NB4 (cell line): ENCODE data around the gene LCORL.

Experiments used
- DNase-seq: peaks from one replicate; pipeline ENCODE4 v3.0.0; 2010; ENCODE audit warnings: low read depth
- H3K4me3 ChIP-seq: one replicate; pipeline ENCODE4 v1.5.1; 2011; ENCODE audit warnings: mild to moderate bottlenecking, low read depth, low read length, moderate library complexity
- MYC ChIP-seq: IDR thresholded peaks from 2 replicates; pipeline ENCODE4 v1.6.1; 2011; ENCODE audit warnings: low read depth, low read length
- POLR2A ChIP-seq: IDR thresholded peaks from 2 replicates; pipeline ENCODE4 v1.6.1; 2011; ENCODE audit warnings: mild to moderate bottlenecking; ENCODE audit not compliant: insufficient read length; ENCODE audit errors: extremely low read depth
- TF ChIP-seq, protein P1 (sequence below): IDR thresholded peaks from 2 replicates; pipeline ENCODE4 v1.6.1; 2011; ENCODE audit warnings: low read depth, low read length
- TF ChIP-seq, protein P2 (sequence below): IDR thresholded peaks from one replicate; pipeline ENCODE4 v1.5.1; 2012; ENCODE audit warnings: low read depth, low read length

The LCORL gene

DNA sequence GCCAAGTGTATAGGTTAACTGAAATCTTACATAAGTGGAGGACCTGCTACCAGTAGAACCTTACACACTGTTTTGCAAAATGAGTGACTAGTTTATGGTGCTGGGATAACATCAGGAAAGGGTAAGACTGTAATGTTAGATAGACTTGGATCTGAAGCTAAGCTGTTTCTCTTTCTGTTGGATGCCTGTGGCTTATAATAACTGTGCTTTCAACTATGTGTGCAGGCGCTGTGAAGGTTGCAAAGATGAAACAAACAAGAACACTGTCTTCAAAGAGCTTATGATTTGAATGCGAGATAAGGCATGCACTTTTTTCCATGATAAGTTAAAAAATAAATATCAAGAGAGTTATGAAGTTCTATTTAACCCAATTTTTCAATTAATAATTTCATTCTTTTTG lies 34.5 kb upstream of the LCORL start:
- no peak for DNase-seq
- no peak for TF ChIP-seq MYC
- TF ChIP-seq, protein P1, sequence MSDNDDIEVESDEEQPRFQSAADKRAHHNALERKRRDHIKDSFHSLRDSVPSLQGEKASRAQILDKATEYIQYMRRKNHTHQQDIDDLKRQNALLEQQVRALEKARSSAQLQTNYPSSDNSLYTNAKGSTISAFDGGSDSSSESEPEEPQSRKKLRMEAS = no peak
- no peak for TF ChIP-seq POLR2A
- TF ChIP-seq, protein P2, sequence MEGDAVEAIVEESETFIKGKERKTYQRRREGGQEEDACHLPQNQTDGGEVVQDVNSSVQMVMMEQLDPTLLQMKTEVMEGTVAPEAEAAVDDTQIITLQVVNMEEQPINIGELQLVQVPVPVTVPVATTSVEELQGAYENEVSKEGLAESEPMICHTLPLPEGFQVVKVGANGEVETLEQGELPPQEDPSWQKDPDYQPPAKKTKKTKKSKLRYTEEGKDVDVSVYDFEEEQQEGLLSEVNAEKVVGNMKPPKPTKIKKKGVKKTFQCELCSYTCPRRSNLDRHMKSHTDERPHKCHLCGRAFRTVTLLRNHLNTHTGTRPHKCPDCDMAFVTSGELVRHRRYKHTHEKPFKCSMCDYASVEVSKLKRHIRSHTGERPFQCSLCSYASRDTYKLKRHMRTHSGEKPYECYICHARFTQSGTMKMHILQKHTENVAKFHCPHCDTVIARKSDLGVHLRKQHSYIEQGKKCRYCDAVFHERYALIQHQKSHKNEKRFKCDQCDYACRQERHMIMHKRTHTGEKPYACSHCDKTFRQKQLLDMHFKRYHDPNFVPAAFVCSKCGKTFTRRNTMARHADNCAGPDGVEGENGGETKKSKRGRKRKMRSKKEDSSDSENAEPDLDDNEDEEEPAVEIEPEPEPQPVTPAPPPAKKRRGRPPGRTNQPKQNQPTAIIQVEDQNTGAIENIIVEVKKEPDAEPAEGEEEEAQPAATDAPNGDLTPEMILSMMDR = no peak
- no peak overlapping the region for H3K4me3 ChIP-seq

DNA sequence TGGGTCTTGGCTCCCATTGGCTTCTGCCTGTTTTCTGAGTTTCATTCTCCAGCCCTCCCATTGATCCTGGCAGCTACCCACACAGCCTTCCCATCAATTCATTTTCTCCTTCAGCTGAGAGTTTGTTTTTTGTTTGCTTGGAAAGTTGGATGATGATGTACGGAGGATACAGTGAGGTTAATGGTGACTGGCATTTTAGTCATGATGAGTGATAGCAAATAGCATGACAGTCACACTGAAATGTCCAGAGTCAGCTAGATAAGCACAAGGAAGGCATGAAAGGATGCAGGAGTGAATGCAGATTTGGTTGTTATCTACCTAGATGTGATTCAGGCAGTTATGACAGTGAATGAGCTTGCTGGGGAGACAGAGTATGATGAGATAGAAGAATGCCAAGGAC lies 30.6 kb upstream of the LCORL start:
- H3K4me3 ChIP-seq = no peak overlapping the region
- TF ChIP-seq, protein P1 = no peak
- TF ChIP-seq, protein P2 = no peak
- TF ChIP-seq POLR2A (no peak), MYC (no peak)
- DNase-seq = no peak

DNA sequence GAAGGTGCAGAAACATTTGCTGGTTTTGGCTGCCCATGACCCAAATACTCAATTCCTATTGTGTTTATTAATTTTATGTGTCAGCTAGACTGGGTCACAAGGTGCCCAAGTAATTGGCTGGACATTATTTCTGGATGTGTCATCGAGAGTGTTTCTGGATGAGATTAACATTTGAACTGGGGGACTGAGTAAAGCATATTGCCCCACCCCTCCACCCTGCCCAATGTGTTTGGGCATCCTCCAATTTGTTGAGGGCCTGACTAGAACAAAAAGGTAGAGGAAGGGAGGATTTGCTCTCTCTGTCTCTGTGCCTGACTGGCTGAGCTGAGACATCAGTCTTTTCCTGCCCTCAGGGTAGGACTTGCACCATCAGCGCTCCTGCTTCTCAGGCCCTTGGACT lies 29.7 kb upstream of the LCORL start:
- TF ChIP-seq MYC (no peak), POLR2A (no peak)
- TF ChIP-seq, protein P2 = no peak
- no peak overlapping the region for H3K4me3 ChIP-seq
- no peak for DNase-seq

DNA sequence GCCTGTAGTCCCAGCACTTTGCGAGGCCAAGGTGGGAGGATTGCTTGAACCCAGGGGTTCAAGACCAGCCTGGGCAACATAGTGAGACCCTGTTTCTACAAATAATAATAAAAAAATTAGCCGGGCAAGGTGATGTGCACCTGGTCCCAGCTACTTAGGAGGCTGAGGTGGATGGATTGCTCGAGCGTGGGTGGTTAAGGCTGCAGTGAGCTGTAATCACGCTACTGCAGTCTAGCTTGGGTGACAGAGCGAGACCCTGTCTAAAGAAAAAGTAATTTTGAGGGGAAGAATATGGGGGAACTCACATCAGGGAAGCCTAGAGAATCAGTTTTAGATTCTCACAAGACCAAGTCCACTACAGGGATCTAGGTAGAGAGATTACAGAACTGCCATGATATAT lies 28.9 kb upstream of the LCORL start:
- no peak for DNase-seq
- H3K4me3 ChIP-seq = no peak overlapping the region
- TF ChIP-seq, protein P1 = no peak
- TF ChIP-seq MYC = no peak
- TF ChIP-seq, protein P2 = no peak
- no peak for TF ChIP-seq POLR2A

DNA sequence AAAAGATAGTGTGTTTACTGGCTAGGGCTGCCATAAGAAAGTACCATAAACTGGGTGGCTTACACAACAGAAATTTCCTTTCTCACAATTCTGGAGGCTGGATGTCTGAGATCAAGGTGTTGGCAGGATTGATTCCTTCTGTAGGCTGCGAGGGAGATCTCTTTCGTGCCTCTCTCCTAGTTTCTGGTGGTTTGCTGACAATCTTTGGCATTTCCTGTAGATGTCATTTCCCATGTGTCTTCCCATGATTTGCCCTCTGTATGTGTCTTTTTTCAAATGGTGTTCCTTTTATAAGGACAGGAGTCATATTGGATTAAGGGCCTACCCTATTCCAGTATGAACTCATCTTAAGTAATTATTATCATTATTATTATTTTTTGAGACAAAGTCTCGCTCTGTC lies 27.9 kb upstream of the LCORL start:
- H3K4me3 ChIP-seq = no peak overlapping the region
- DNase-seq = no peak
- no peak for TF ChIP-seq MYC
- TF ChIP-seq POLR2A = no peak
- TF ChIP-seq, protein P1 = no peak
- TF ChIP-seq, protein P2 = no peak

DNA sequence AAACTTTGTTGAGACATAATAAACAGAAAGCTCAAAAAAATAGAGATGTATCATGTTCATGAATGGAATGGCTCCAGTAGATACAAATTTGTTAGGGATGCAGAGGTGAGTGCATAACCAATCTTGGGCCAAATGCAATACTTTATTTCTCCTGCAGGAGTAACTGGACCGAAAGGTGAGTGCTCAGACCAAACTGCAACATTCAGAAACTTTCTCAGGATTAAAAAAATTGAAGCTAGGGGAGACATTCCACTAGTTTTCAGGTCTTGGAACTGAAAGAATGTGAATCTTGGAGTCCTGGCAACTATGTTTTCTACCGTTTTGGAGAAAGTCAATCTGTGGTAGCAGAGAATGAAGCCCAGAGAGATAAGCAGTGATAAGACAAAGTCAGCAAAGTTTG lies 21.2 kb upstream of the LCORL start:
- DNase-seq = no peak
- TF ChIP-seq MYC = no peak
- no peak overlapping the region for H3K4me3 ChIP-seq

DNA sequence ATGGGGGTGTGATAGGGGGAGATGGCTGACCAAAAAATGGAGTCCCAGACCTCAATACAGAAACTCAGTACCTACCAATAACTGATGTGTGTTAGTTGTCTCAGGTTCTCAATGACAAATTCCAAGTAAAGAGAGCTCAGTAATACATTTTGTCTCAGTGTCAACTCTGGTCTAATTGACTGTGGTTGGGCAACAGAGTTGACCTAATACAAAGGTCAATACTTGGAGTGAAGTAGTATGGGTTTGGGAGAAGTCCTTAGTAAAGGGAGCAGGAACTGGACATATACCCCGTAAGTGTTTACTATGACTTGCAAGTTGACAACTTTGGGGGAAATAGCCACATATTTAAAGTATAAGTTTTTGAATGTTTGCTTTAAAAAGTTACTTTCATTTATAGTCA lies 20.5 kb upstream of the LCORL start:
- no peak for DNase-seq
- no peak overlapping the region for H3K4me3 ChIP-seq
- TF ChIP-seq POLR2A (no peak), MYC (no peak)
- TF ChIP-seq, protein P1 = no peak
- TF ChIP-seq, protein P2 = no peak
